Stimulated activated effector memory CD8-positive, alpha-beta T cell treated with anti-CD3 and anti-CD28 coated beads, Interleukin-12 subunit alpha, Interleukin-12 subunit beta, amount 100 ng/mL, for 72 hours (primary cell): ENCODE measurements around the gene ZNF587.
"Not testable (repeated sequence)": the region's sequence is repeated elsewhere in the genome, so short reads cannot be mapped to it uniquely, and the experiment has no call there.

Experiments
- ATAC-seq: fragments of 150-1000 bp; cut with Tn5 transposase; 2 replicates; pipeline ENCODE4 v1.10.0; 2021
- DNase-seq, 2 donors: peaks; one replicate each; pipeline ENCODE4 v3.0.0; 2021 to 2022; ENCODE audit warnings: low spot score in 2 of 2
- H3K27ac Mint-ChIP-seq: one replicate; pipeline ENCODE4 v1.8.0; 2022; ENCODE audit warnings: mild to moderate bottlenecking, mixed read lengths
- H3K36me3 Mint-ChIP-seq: one replicate; pipeline ENCODE4 v1.8.0; 2022; ENCODE audit warnings: mild to moderate bottlenecking, mixed read lengths
- H3K4me1 Mint-ChIP-seq: one replicate; pipeline ENCODE4 v1.8.0; 2022; ENCODE audit warnings: mixed read lengths
- H3K4me3 Mint-ChIP-seq: one replicate; pipeline ENCODE4 v1.8.0; 2022; ENCODE audit warnings: mild to moderate bottlenecking, mixed read lengths
- H3K9me3 Mint-ChIP-seq: one replicate; pipeline ENCODE4 v1.8.0; 2022; ENCODE audit warnings: mixed read lengths

The ZNF587 gene

GRCh38 chr19:57849162-57849665 lies 445 bp upstream of the ZNF587 start:
- Mint-ChIP-seq H3K27ac (peak overlapping the region; percentile 96), H3K4me1 (peaks cover 21% of the 10 kb centered on the region), H3K4me3 (peak overlapping the region; percentile 93), H3K36me3 (peaks cover 76% of the 10 kb centered on the region)
- ATAC-seq: peak; percentile 38
- not testable (repeated sequence) for DNase-seq, H3K9me3 Mint-ChIP-seq

- no peak for ATAC-seq
- no peak for DNase-seq
- no peaks in the 10 kb centered on the region for H3K9me3 Mint-ChIP-seq
- peaks cover 21% of the 10 kb centered on the region for H3K4me1 Mint-ChIP-seq
- peak overlapping the region; percentile 93 for H3K4me3 Mint-ChIP-seq
- H3K27ac Mint-ChIP-seq: peak overlapping the region; percentile 96
- peaks cover 77% of the 10 kb centered on the region for H3K36me3 Mint-ChIP-seq
Observed at GRCh38 chr19:57850553-57851017, 926 bp downstream of the ZNF587 start.

- Mint-ChIP-seq H3K4me1 (peaks cover 21% of the 10 kb centered on the region), H3K36me3 (peaks cover 79% of the 10 kb centered on the region)
- not testable (repeated sequence) for H3K27ac Mint-ChIP-seq, H3K4me3 Mint-ChIP-seq, H3K9me3 Mint-ChIP-seq, ATAC-seq, DNase-seq
Observed at GRCh38 chr19:57851812-57852603, 2.3 kb downstream of the ZNF587 start.

GRCh38 chr19:57854117-57854516 lies 4.5 kb downstream of the ZNF587 start:
- H3K4me3 Mint-ChIP-seq, DNase-seq, ATAC-seq, H3K9me3 Mint-ChIP-seq, H3K27ac Mint-ChIP-seq: not testable (repeated sequence)
- Mint-ChIP-seq H3K36me3 (peaks cover 91% of the 10 kb centered on the region), H3K4me1 (peaks cover 21% of the 10 kb centered on the region)

GRCh38 chr19:57862351-57862750 lies 12.7 kb downstream of the ZNF587 start:
- H3K9me3 Mint-ChIP-seq, DNase-seq, H3K4me1 Mint-ChIP-seq, H3K4me3 Mint-ChIP-seq, H3K27ac Mint-ChIP-seq, ATAC-seq: not testable (repeated sequence)
- H3K36me3 Mint-ChIP-seq: peaks cover 98% of the 10 kb centered on the region

GRCh38 chr19:57867868-57868492 lies 18.3 kb downstream of the ZNF587 start:
- Mint-ChIP-seq H3K9me3 (peaks cover 8% of the 10 kb centered on the region), H3K36me3 (peaks cover 73% of the 10 kb centered on the region), H3K4me3 (no peak overlapping the region), H3K4me1 (no peaks in the 10 kb centered on the region), H3K27ac (no peak overlapping the region)
- ATAC-seq (no peak), DNase-seq (no peak)

- H3K4me1 Mint-ChIP-seq, DNase-seq, H3K4me3 Mint-ChIP-seq, ATAC-seq, H3K27ac Mint-ChIP-seq: not testable (repeated sequence)
- H3K9me3 Mint-ChIP-seq: peaks cover 14% of the 10 kb centered on the region
- H3K36me3 Mint-ChIP-seq: peaks cover 56% of the 10 kb centered on the region
Observed at GRCh38 chr19:57869655-57870054, 20.0 kb downstream of the ZNF587 start.

- Mint-ChIP-seq H3K4me3 (no peak overlapping the region), H3K4me1 (no peaks in the 10 kb centered on the region), H3K36me3 (peaks cover 51% of the 10 kb centered on the region), H3K27ac (no peak overlapping the region), H3K9me3 (peaks cover 12% of the 10 kb centered on the region)
- DNase-seq (no peak), ATAC-seq (no peak)
Observed at GRCh38 chr19:57870225-57870624, 20.6 kb downstream of the ZNF587 start.

GRCh38 chr19:57872450-57872849 lies 22.8 kb downstream of the ZNF587 start:
- peaks cover 42% of the 10 kb centered on the region for H3K36me3 Mint-ChIP-seq
- H3K4me1 Mint-ChIP-seq: no peaks in the 10 kb centered on the region
- H3K4me3 Mint-ChIP-seq: no peak overlapping the region
- H3K27ac Mint-ChIP-seq: no peak overlapping the region
- no peak for DNase-seq
- H3K9me3 Mint-ChIP-seq: peaks cover 21% of the 10 kb centered on the region
- ATAC-seq: no peak

GRCh38 chr19:57873883-57874799 lies 24.5 kb downstream of the ZNF587 start:
- ATAC-seq, DNase-seq, H3K4me1 Mint-ChIP-seq, H3K27ac Mint-ChIP-seq, H3K4me3 Mint-ChIP-seq: not testable (repeated sequence)
- Mint-ChIP-seq H3K36me3 (peaks cover 39% of the 10 kb centered on the region), H3K9me3 (peaks cover 19% of the 10 kb centered on the region)

- H3K27ac Mint-ChIP-seq: no peak overlapping the region
- no peak for ATAC-seq
- peaks cover 25% of the 10 kb centered on the region for H3K36me3 Mint-ChIP-seq
- H3K9me3 Mint-ChIP-seq: peaks cover 21% of the 10 kb centered on the region
- DNase-seq: no peak
- peaks cover 13% of the 10 kb centered on the region for H3K4me1 Mint-ChIP-seq
- H3K4me3 Mint-ChIP-seq: no peak overlapping the region
Observed at GRCh38 chr19:57886046-57886445, 36.4 kb downstream of the ZNF587 start.

- no peak overlapping the region for H3K27ac Mint-ChIP-seq
- H3K36me3 Mint-ChIP-seq: peaks cover 25% of the 10 kb centered on the region
- H3K4me3 Mint-ChIP-seq: peak overlapping the region; percentile 85
- peaks cover 13% of the 10 kb centered on the region for H3K4me1 Mint-ChIP-seq
- no peak for DNase-seq
- no peak for ATAC-seq
- H3K9me3 Mint-ChIP-seq: peaks cover 23% of the 10 kb centered on the region
Observed at GRCh38 chr19:57887195-57887941, 37.7 kb downstream of the ZNF587 start.

GRCh38 chr19:57888107-57888559 lies 38.5 kb downstream of the ZNF587 start:
- DNase-seq: no peak
- Mint-ChIP-seq H3K36me3 (peaks cover 19% of the 10 kb centered on the region), H3K9me3 (peaks cover 20% of the 10 kb centered on the region), H3K27ac (peak overlapping the region; percentile 79), H3K4me3 (peak overlapping the region; percentile 85), H3K4me1 (peaks cover 13% of the 10 kb centered on the region)
- no peak for ATAC-seq

- H3K36me3 Mint-ChIP-seq: peaks cover 16% of the 10 kb centered on the region
Observed at GRCh38 chr19:57888560-57889231, 39.0 kb downstream of the ZNF587 start, which contains the start of gene ZNF814. ZNF814 (minus strand) TSS chr19:57889037; CDS start chr19:57888802, 235 bp downstream.

More at GRCh38 chr19:57888560-57889231, 39.0 kb downstream of the ZNF587 start, which contains the start of gene ZNF814:
- H3K9me3 Mint-ChIP-seq: peaks cover 20% of the 10 kb centered on the region
- peak; percentile 40 to 88 for DNase-seq
- peak; percentile 88 for ATAC-seq
- peaks cover 13% of the 10 kb centered on the region for H3K4me1 Mint-ChIP-seq
- H3K27ac Mint-ChIP-seq: peak within 1 kb of the TSS; percentile 79
- H3K4me3 Mint-ChIP-seq: peak within 1 kb of the TSS; percentile 85
